ENCODE data around the gene MAGI3. TPM values are rescaled to one million over a fixed set of nuclear protein-coding genes. Genes with fewer than 3 reads are reported as not detected.

The MAGI3 gene
- total and polyA plus RNA-seq, 4 donors = 3.0 to 28.8 (median 7.5) TPM

DNA sequence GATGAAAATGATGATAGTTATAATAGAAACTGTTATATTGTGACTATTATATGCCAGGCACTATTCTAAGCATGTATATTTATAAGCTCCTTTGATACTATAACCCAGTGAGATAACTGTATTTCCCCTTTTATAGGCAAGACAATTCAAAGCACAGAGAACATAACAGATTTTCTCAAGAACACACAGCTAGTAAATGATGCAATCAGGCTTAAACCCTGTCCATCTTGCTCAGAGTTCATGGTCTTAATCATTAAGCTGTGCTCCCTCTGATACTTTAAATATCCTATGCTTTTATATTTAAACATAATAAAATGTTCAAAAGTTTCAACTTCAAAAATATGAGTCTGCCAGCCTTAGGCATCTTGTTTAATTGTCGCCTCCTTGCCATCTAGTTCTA is 280.3 kb downstream of the MAGI3 start:
- DNase-seq (ENCODE audit: low spot score) = no peak
- TF ChIP-seq JUND (IDR thresholded peaks at IDR 0.05) = no peak
- TF ChIP-seq NR2F2 (IDR thresholded peaks at IDR 0.05) = no peak
- no peak for TF ChIP-seq SP1 (IDR thresholded peaks at IDR 0.05)
- TF ChIP-seq, protein P1, sequence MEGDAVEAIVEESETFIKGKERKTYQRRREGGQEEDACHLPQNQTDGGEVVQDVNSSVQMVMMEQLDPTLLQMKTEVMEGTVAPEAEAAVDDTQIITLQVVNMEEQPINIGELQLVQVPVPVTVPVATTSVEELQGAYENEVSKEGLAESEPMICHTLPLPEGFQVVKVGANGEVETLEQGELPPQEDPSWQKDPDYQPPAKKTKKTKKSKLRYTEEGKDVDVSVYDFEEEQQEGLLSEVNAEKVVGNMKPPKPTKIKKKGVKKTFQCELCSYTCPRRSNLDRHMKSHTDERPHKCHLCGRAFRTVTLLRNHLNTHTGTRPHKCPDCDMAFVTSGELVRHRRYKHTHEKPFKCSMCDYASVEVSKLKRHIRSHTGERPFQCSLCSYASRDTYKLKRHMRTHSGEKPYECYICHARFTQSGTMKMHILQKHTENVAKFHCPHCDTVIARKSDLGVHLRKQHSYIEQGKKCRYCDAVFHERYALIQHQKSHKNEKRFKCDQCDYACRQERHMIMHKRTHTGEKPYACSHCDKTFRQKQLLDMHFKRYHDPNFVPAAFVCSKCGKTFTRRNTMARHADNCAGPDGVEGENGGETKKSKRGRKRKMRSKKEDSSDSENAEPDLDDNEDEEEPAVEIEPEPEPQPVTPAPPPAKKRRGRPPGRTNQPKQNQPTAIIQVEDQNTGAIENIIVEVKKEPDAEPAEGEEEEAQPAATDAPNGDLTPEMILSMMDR (IDR thresholded peaks at IDR 0.05; ENCODE audit: low read depth, low read length, missing input control) = no peak
- TF ChIP-seq TAF1 (conservative IDR thresholded peaks at IDR 0.05) = no peak
- TF ChIP-seq, protein P2, sequence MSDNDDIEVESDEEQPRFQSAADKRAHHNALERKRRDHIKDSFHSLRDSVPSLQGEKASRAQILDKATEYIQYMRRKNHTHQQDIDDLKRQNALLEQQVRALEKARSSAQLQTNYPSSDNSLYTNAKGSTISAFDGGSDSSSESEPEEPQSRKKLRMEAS (IDR thresholded peaks at IDR 0.05) = no peak
- no peak for TF ChIP-seq HNF4G (IDR thresholded peaks at IDR 0.05)
- TF ChIP-seq, protein P3, sequence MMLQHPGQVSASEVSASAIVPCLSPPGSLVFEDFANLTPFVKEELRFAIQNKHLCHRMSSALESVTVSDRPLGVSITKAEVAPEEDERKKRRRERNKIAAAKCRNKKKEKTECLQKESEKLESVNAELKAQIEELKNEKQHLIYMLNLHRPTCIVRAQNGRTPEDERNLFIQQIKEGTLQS (IDR thresholded peaks at IDR 0.05) = no peak
- TF ChIP-seq, protein P4, sequence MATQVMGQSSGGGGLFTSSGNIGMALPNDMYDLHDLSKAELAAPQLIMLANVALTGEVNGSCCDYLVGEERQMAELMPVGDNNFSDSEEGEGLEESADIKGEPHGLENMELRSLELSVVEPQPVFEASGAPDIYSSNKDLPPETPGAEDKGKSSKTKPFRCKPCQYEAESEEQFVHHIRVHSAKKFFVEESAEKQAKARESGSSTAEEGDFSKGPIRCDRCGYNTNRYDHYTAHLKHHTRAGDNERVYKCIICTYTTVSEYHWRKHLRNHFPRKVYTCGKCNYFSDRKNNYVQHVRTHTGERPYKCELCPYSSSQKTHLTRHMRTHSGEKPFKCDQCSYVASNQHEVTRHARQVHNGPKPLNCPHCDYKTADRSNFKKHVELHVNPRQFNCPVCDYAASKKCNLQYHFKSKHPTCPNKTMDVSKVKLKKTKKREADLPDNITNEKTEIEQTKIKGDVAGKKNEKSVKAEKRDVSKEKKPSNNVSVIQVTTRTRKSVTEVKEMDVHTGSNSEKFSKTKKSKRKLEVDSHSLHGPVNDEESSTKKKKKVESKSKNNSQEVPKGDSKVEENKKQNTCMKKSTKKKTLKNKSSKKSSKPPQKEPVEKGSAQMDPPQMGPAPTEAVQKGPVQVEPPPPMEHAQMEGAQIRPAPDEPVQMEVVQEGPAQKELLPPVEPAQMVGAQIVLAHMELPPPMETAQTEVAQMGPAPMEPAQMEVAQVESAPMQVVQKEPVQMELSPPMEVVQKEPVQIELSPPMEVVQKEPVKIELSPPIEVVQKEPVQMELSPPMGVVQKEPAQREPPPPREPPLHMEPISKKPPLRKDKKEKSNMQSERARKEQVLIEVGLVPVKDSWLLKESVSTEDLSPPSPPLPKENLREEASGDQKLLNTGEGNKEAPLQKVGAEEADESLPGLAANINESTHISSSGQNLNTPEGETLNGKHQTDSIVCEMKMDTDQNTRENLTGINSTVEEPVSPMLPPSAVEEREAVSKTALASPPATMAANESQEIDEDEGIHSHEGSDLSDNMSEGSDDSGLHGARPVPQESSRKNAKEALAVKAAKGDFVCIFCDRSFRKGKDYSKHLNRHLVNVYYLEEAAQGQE (IDR thresholded peaks at IDR 0.05) = no peak
- Histone ChIP-seq H3K27me3 (ENCODE audit: control insufficient read depth in 4 of 4, insufficient read depth in 4 of 4, low read length in 3 of 4) (no peaks in the 10 kb centered on the region), H3K9me3 (ENCODE audit: control insufficient read depth in 4 of 4, low read length in 3 of 4) (no peaks in the 10 kb centered on the region), H3K36me3 (ENCODE audit: control insufficient read depth in 4 of 4, insufficient read depth in 3 of 4, low read depth in 1 of 4, low read length in 3 of 4) (peaks cover 2 to 23% (median 13%) of the 10 kb centered on the region in 4 donors), H3K27ac (ENCODE audit: low read depth in 1 of 2, low read length in 2 of 2) (no peak overlapping the region), H3K4me3 (ENCODE audit: low read depth in 1 of 3, low read length in 3 of 3) (no peak overlapping the region), H3K9ac (ENCODE audit: low read depth in 1 of 2, low read length in 2 of 2) (no peak overlapping the region), H3K4me1 (ENCODE audit: control insufficient read depth in 4 of 4, insufficient read depth in 4 of 4, low read length in 3 of 4) (no peaks in the 10 kb centered on the region)
- WGBS = 98% methylated on average over 1 of the region's 1 CpG

DNA sequence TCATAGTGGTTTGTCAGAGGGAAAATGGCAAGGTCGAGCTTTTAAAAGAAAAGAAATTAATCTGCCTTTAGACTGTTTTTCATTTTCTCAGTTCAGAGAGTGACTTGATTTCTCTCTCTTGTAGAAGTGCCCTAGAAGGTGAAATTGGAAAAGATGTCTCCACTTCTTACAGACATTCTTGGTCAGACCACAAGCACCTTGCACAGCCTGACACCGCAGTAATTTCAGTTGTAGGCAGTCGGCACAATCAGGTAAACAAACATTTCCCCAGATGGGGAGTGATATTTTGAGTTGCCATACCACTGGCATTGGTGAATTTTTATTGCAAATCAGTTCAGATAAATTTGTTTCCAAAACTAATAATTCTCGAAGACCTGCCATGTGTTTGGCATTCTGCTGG is 282.2 kb downstream of the MAGI3 start:
- DNase-seq (ENCODE audit: low spot score) = no peak
- no peak overlapping the region for H3K9ac ChIP-seq (ENCODE audit: low read depth in 1 of 2, low read length in 2 of 2)
- H3K4me1 ChIP-seq (ENCODE audit: control insufficient read depth in 4 of 4, insufficient read depth in 4 of 4, low read length in 3 of 4) = peaks cover 0 to 6% (median 5%) of the 10 kb centered on the region in 4 donors
- 95% methylated on average over 4 of the region's 4 CpGs for WGBS
- H3K9me3 ChIP-seq (ENCODE audit: control insufficient read depth in 4 of 4, low read length in 3 of 4) = no peaks in the 10 kb centered on the region
- no peak overlapping the region for H3K4me3 ChIP-seq (ENCODE audit: low read depth in 1 of 3, low read length in 3 of 3)
- H3K36me3 ChIP-seq (ENCODE audit: control insufficient read depth in 4 of 4, insufficient read depth in 3 of 4, low read depth in 1 of 4, low read length in 3 of 4) = peaks cover 2 to 24% (median 11%) of the 10 kb centered on the region in 4 donors
- no peak overlapping the region for H3K27ac ChIP-seq (ENCODE audit: low read depth in 1 of 2, low read length in 2 of 2)
- H3K27me3 ChIP-seq (ENCODE audit: control insufficient read depth in 4 of 4, insufficient read depth in 4 of 4, low read length in 3 of 4) = no peaks in the 10 kb centered on the region
- TF ChIP-seq TAF1 (conservative IDR thresholded peaks at IDR 0.05) = no peak
- TF ChIP-seq, protein P5, sequence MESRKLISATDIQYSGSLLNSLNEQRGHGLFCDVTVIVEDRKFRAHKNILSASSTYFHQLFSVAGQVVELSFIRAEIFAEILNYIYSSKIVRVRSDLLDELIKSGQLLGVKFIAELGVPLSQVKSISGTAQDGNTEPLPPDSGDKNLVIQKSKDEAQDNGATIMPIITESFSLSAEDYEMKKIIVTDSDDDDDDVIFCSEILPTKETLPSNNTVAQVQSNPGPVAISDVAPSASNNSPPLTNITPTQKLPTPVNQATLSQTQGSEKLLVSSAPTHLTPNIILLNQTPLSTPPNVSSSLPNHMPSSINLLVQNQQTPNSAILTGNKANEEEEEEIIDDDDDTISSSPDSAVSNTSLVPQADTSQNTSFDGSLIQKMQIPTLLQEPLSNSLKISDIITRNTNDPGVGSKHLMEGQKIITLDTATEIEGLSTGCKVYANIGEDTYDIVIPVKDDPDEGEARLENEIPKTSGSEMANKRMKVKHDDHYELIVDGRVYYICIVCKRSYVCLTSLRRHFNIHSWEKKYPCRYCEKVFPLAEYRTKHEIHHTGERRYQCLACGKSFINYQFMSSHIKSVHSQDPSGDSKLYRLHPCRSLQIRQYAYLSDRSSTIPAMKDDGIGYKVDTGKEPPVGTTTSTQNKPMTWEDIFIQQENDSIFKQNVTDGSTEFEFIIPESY (IDR thresholded peaks at IDR 0.05) = no peak
- no peak for TF ChIP-seq FOXA2 (IDR thresholded peaks at IDR 0.05)
- no peak for TF ChIP-seq GABPA (IDR thresholded peaks at IDR 0.05 in 1 of 2, conservative IDR thresholded peaks at IDR 0.05 in 1 of 2)
- TF ChIP-seq, protein P4 (IDR thresholded peaks at IDR 0.05) = no peak
- no peak for TF ChIP-seq NR2F2 (IDR thresholded peaks at IDR 0.05)
- TF ChIP-seq, protein P1 (IDR thresholded peaks at IDR 0.05; ENCODE audit: low read depth, low read length, missing input control) = no peak
- TF ChIP-seq EGR1 (IDR thresholded peaks at IDR 0.05; ENCODE audit: low read depth in 2 of 2) = no peak
- no peak for TF ChIP-seq SP1 (IDR thresholded peaks at IDR 0.05)
- TF ChIP-seq RXRA (IDR thresholded peaks at IDR 0.05) = no peak
- TF ChIP-seq HNF4G (IDR thresholded peaks at IDR 0.05) = no peak
- TF ChIP-seq, protein P2 (IDR thresholded peaks at IDR 0.05) = no peak
- no peak for TF ChIP-seq FOXA1 (IDR thresholded peaks at IDR 0.05)
- TF ChIP-seq JUND (IDR thresholded peaks at IDR 0.05) = no peak
- TF ChIP-seq, protein P3 (IDR thresholded peaks at IDR 0.05) = no peak
- no peak for TF ChIP-seq YY1 (IDR thresholded peaks at IDR 0.05)

Measured in liver (tissue), 9 donors.